Stimulated activated CD4-positive, alpha-beta T cell treated with anti-CD3 and anti-CD28 coated beads, Interleukin-4, amount 100 ng/mL, for 4 hours (primary cell): ENCODE data around the gene RPL9.
"Not testable (repeated sequence)": the region's sequence is repeated elsewhere in the genome, so short reads cannot be mapped to it uniquely, and the experiment has no call there.

Source experiments
- DNase-seq, 2 experiments: peaks; one replicate each; pipeline ENCODE4 v3.0.0-alpha.2; 2020

RPL9 gene

GRCh38 chr4:39464886-39465501 is 6.3 kb upstream of the RPL9 start:
- no peak for DNase-seq

- not testable (repeated sequence) for DNase-seq
Measured at GRCh38 chr4:39458161-39458504, 589 bp downstream of the RPL9 start.

- no peak for DNase-seq
Measured at GRCh38 chr4:39456946-39457763, 1.6 kb downstream of the RPL9 start.

GRCh38 chr4:39455486-39455885 is 3.2 kb downstream of the RPL9 start:
- no peak for DNase-seq

- no peak for DNase-seq
Measured at GRCh38 chr4:39453738-39454137, 5.0 kb downstream of the RPL9 start.

GRCh38 chr4:39452860-39453587 is 5.7 kb downstream of the RPL9 start:
- no peak for DNase-seq

- DNase-seq = no peak
Measured at GRCh38 chr4:39452153-39452859, 6.4 kb downstream of the RPL9 start.

GRCh38 chr4:39451423-39452023 is 7.2 kb downstream of the RPL9 start:
- no peak for DNase-seq

GRCh38 chr4:39450618-39451017 is 8.1 kb downstream of the RPL9 start:
- DNase-seq = no peak

- DNase-seq = peak; percentile 30 to 33
Measured at GRCh38 chr4:39446842-39447573, 11.7 kb downstream of the RPL9 start.

- no peak for DNase-seq
Measured at GRCh38 chr4:39446483-39446841, 12.3 kb downstream of the RPL9 start.

- DNase-seq = no peak
Measured at GRCh38 chr4:39442998-39443397, 15.7 kb downstream of the RPL9 start.

GRCh38 chr4:39441593-39441992 is 17.1 kb downstream of the RPL9 start:
- no peak for DNase-seq

- no peak for DNase-seq
Measured at GRCh38 chr4:39435659-39436563, 22.8 kb downstream of the RPL9 start.

GRCh38 chr4:39433878-39434492 is 24.7 kb downstream of the RPL9 start:
- DNase-seq = no peak

- DNase-seq = no peak
Measured at GRCh38 chr4:39429476-39430334, 29.0 kb downstream of the RPL9 start.

GRCh38 chr4:39427520-39428114 is 31.1 kb downstream of the RPL9 start:
- DNase-seq = no peak

GRCh38 chr4:39426728-39427127 is 32.0 kb downstream of the RPL9 start:
- DNase-seq = no peak

- not testable (repeated sequence) for DNase-seq
Measured at GRCh38 chr4:39425297-39425696, 33.4 kb downstream of the RPL9 start.
